Measurements from ENCODE around the gene ACOT12. TPM values are rescaled to one million over a fixed set of nuclear protein-coding genes. Genes with fewer than 3 reads are reported as not detected.
A peak's percentile ranks its signal among the peaks of the same experiment; 100 is the strongest.
"Not testable (repeated sequence)": the region's sequence is repeated elsewhere in the genome, so short reads cannot be mapped to it uniquely, and the experiment has no call there.

The ACOT12 gene
- polyA plus RNA-seq, 3 donors = 0.68 to 1.1 (median 0.79) TPM

GRCh38 chr5:81300921-81301270, 93.0 kb downstream of the ACOT12 start:
- DNase-seq (ENCODE audit: low read depth in 3 of 3, low spot score in 2 of 3) = peak in 1 of 3 donors; percentile 14

- DNase-seq (ENCODE audit: low read depth in 3 of 3, low spot score in 2 of 3) = no peak
Observed at GRCh38 chr5:81297531-81297930, 96.4 kb downstream of the ACOT12 start.

- not testable (repeated sequence) for DNase-seq (ENCODE audit: low read depth in 3 of 3, low spot score in 2 of 3)
Observed at GRCh38 chr5:81294021-81294420, 99.9 kb downstream of the ACOT12 start.

- no peak for DNase-seq (ENCODE audit: low read depth in 3 of 3, low spot score in 2 of 3)
Observed at GRCh38 chr5:81292130-81292529, 101.8 kb downstream of the ACOT12 start.

- no peak for DNase-seq (ENCODE audit: low read depth in 3 of 3, low spot score in 2 of 3)
Observed at GRCh38 chr5:81290146-81290545, 103.8 kb downstream of the ACOT12 start.

- DNase-seq (ENCODE audit: low read depth in 3 of 3, low spot score in 2 of 3) = no peak
Observed at GRCh38 chr5:81288021-81288433, 105.9 kb downstream of the ACOT12 start.

- DNase-seq (ENCODE audit: low read depth in 3 of 3, low spot score in 2 of 3) = no peak
Observed at GRCh38 chr5:81286059-81286617, 107.8 kb downstream of the ACOT12 start.

GRCh38 chr5:81283976-81284375, 110.0 kb downstream of the ACOT12 start:
- DNase-seq (ENCODE audit: low read depth in 3 of 3, low spot score in 2 of 3) = no peak

Other genes starting within 250 kb of the ACOT12 start
- 1 to 10 TPM; 4.4 to 7.4 (median 4.6) TPM for gene CKMT2, start 160.8 kb downstream of the ACOT12 start, polyA plus RNA-seq (ENCODE audit: insufficient read length in 3 of 3)
- 10 to 100 TPM; 39.6 to 41.1 (median 40.4) TPM for gene ZCCHC9, start 92.5 kb downstream of the ACOT12 start, polyA plus RNA-seq (ENCODE audit: insufficient read length in 3 of 3)

All from right renal cortex interstitium (tissue), 3 donors.